ENCODE data around the gene SREBF2.

The SREBF2 gene

DNA sequence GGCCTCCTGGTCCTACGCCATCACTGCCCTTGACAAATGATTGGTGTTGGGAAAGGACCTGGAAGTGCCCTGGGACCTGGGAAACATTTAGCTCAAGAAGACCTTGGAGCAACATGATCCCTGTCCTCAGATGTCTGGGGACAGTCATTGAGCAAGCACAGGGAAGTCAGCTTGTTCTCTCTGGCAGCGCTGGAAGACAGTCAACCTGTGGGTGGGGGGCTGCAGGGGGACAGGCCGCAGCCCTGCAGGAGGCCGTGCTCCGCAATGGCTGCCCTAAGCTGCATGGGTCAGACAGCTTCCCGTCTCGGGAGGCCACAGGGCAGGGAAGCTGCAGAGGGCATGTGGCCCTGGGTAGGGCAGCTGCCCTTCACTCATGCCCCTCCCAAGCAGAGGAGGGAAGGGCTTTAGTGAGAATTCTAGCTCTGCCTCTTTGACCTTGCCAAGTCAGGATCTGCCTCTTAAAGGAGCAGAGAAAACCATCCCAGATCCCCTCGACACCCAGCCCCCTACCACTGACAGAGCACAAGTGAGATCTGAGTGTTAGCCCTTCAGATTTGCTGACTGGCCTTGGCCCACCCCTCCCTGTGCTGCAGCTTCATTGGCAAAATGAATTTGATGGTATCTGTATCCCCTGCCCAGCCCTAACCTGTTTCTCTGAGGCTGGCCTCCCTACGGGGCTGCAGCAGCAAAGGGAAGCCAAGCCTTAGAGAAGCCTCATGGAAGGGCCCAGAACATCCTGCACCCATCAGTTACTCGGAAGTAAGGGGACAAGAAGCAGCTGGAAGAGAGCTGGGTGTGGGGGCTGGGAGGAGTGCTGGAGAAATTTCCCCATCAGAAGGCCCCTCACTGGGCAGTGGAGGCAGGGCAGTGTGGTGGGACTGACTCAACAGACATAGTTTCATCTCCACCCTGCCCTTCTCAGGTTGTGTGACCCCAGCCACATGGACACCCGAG lies 6.2 kb upstream of the SREBF2 start:
- H3K27me3 ChIP-seq (replicated peaks; ENCODE audit: control insufficient read depth, insufficient read depth, low read length) = no peaks in the 10 kb centered on the region
- H3K36me3 ChIP-seq (ENCODE audit: control insufficient read depth, insufficient read depth, low read length) = peaks cover 20% of the 10 kb centered on the region
- DNase-seq (ENCODE audit: extremely low read depth, insufficient read length) = no peak
- no peak overlapping the region for H3K4me3 ChIP-seq (replicated peaks; ENCODE audit: low read depth, low read length)
- TF ChIP-seq, protein P1, sequence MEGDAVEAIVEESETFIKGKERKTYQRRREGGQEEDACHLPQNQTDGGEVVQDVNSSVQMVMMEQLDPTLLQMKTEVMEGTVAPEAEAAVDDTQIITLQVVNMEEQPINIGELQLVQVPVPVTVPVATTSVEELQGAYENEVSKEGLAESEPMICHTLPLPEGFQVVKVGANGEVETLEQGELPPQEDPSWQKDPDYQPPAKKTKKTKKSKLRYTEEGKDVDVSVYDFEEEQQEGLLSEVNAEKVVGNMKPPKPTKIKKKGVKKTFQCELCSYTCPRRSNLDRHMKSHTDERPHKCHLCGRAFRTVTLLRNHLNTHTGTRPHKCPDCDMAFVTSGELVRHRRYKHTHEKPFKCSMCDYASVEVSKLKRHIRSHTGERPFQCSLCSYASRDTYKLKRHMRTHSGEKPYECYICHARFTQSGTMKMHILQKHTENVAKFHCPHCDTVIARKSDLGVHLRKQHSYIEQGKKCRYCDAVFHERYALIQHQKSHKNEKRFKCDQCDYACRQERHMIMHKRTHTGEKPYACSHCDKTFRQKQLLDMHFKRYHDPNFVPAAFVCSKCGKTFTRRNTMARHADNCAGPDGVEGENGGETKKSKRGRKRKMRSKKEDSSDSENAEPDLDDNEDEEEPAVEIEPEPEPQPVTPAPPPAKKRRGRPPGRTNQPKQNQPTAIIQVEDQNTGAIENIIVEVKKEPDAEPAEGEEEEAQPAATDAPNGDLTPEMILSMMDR (IDR thresholded peaks at IDR 0.05; ENCODE audit: insufficient read depth, low read length, poor library complexity, severe bottlenecking) = no peak

DNA sequence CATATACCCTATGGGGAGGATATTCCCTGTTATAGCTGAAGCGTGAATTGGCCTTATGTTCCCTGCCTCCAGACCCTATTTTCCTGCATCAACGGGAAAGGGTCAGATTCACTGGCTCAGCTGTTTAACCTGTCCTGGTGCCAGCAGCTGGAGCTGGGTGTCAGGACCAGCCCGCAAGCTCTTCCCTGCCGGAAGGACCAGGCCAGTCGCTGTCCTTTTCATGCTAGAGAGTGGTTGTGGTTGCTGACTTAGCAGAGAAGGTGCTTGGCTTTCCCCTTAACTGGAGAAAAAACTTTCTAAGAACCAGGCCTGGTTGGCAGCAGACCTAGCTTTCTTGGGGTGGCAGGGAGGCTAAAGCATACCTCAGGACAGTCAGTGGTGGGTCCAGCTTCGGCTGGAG lies 5.2 kb upstream of the SREBF2 start:
- TF ChIP-seq, protein P1 (IDR thresholded peaks at IDR 0.05; ENCODE audit: insufficient read depth, low read length, poor library complexity, severe bottlenecking) = no peak
- H3K36me3 ChIP-seq (ENCODE audit: control insufficient read depth, insufficient read depth, low read length) = peaks cover 17% of the 10 kb centered on the region
- no peak for DNase-seq (ENCODE audit: extremely low read depth, insufficient read length)
- no peak overlapping the region for H3K4me3 ChIP-seq (replicated peaks; ENCODE audit: low read depth, low read length)
- H3K27me3 ChIP-seq (replicated peaks; ENCODE audit: control insufficient read depth, insufficient read depth, low read length) = no peaks in the 10 kb centered on the region

DNA sequence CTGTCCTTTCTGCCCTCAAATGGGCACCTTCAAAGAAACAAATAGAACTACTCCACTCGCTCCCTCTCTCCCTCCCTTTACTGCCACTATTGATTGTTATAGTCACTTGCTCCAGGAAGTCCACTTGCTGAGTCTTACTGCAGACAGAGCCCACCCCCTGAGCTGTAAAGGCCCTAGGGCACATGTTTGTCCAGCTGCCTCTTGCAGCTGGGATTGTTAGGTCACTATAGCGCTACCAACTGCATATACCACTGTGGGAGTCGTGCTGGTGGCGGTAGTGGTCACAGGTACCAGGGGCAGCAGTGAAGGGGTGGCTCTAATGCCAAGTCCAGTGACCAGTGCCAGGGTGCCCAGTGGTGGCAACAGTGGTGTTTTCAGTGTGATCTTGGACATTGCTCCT lies 4.4 kb upstream of the SREBF2 start:
- TF ChIP-seq, protein P1 (IDR thresholded peaks at IDR 0.05; ENCODE audit: insufficient read depth, low read length, poor library complexity, severe bottlenecking) = no peak
- peaks cover 17% of the 10 kb centered on the region for H3K36me3 ChIP-seq (ENCODE audit: control insufficient read depth, insufficient read depth, low read length)
- DNase-seq (ENCODE audit: extremely low read depth, insufficient read length) = no peak

DNA sequence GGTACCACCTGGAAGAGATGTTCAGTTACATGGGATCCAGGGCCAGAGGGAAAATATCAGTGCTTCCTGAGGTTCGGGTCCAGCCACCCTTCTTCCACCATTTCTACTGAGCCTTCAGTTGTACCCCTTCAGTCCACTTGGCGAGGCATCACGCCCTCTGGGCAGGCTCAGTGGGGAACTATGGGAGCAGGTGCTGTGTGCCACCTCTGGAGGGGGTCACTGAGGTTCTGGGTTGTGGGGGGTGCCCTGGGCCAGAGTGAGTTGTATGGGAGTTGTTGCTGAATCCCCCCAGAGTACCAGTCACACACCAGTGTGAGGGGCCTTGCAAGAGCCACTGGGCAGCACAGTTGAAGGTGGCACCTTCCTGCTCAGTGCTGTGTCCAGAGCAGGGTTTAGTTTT lies 2.7 kb upstream of the SREBF2 start:
- no peak for DNase-seq (ENCODE audit: extremely low read depth, insufficient read length)
- H3K27me3 ChIP-seq (replicated peaks; ENCODE audit: control insufficient read depth, insufficient read depth, low read length) = no peaks in the 10 kb centered on the region
- TF ChIP-seq, protein P1 (IDR thresholded peaks at IDR 0.05; ENCODE audit: insufficient read depth, low read length, poor library complexity, severe bottlenecking) = peak; percentile 14

More for the DNA sequence above, 4.4 kb upstream of the SREBF2 start:
- no peaks in the 10 kb centered on the region for H3K27me3 ChIP-seq (replicated peaks; ENCODE audit: control insufficient read depth, insufficient read depth, low read length)
- H3K4me3 ChIP-seq (replicated peaks; ENCODE audit: low read depth, low read length) = no peak overlapping the region

GRCh38 chr22:41831383-41831782 lies 1.5 kb upstream of the SREBF2 start:
- Histone ChIP-seq H3K4me3 (replicated peaks; ENCODE audit: low read depth, low read length) (no peak overlapping the region), H3K36me3 (ENCODE audit: control insufficient read depth, insufficient read depth, low read length) (peaks cover 7% of the 10 kb centered on the region), H3K27me3 (replicated peaks; ENCODE audit: control insufficient read depth, insufficient read depth, low read length) (no peaks in the 10 kb centered on the region)
- TF ChIP-seq, protein P1 (IDR thresholded peaks at IDR 0.05; ENCODE audit: insufficient read depth, low read length, poor library complexity, severe bottlenecking) = no peak
- DNase-seq (ENCODE audit: extremely low read depth, insufficient read length) = no peak

More for the DNA sequence above, 2.7 kb upstream of the SREBF2 start:
- no peak overlapping the region for H3K4me3 ChIP-seq (replicated peaks; ENCODE audit: low read depth, low read length)
- peaks cover 11% of the 10 kb centered on the region for H3K36me3 ChIP-seq (ENCODE audit: control insufficient read depth, insufficient read depth, low read length)

Measured in GM06990 (cell line).